Measurements from ENCODE around the gene SETD1B. TPM values are rescaled to one million over a fixed set of nuclear protein-coding genes. Genes with fewer than 3 reads are reported as not detected.

SETD1B gene
- total RNA-seq, 1 experiment from 2014 or later = 40.4 TPM

DNA sequence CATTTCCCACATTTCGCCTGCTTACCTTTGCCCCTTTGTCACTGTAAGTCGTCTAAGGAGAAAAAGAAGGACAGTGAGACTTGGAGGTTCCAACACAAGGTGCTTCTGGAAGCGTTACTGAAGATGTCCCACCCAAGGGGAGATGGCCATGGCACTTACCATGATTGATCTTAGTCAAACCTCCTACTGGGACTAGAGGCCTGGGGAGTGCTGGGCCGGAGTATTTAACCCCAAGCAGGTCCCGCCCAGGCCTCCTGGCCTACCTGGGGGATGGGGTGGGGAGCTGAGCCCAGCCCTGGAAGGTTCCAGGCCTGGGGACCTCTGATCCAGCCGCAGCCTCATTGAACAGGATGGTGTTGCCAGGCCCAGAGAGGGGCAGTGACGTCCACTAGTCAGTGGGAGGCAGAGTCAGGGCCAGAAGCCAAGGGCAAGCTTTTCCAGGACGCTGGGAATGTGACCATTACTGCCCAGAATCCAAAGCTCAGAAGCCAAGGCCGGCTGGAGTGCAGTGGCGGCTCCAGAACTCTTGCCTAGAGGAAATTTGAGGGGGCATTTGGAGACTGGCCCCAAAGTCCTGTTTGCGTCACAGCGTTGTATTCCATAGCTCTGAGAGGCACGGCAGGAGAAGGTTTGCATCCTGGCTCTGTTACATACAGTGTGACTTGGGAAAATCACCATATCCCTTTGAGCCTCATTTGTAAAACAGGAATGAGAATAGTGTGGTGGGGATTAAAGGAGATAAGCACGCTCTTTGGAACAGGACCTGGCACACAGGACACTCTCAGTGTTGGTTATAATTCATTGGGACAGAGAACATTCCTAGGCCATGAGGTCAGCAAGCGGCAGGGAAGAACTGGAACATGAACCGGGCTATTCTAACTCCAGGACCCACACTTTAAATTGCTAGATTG is 55.1 kb downstream of the SETD1B start, which contains the start of gene HPD:
HPD (minus strand) TSS at position 198 of the 911 bp plus-strand sequence; CDS start at position 162, 36 bp downstream.
- no peaks in the 10 kb centered on the region for H3K9me3 ChIP-seq (ENCODE audit: control insufficient read depth, low read depth, low read length)
- no peak within 1 kb of the TSS for H2AFZ ChIP-seq (ENCODE audit: low read length)
- no peak within 1 kb of the TSS for H3T11ph ChIP-seq (ENCODE audit: low read length)
- Mint-ChIP-seq H3K27me3 (ENCODE audit: low read depth) (no peaks in the 10 kb centered on the region; the same call in 1 of the 2 replicates), H3K4me1 (peaks cover 14 to 28% of the 10 kb centered on the region in 2 experiments), H3K4me3 (no peak within 1 kb of the TSS; a peak in 1 of 5 replicates), H3K9me3 (no peaks in the 10 kb centered on the region), H3K27ac (peak within 1 kb of the TSS; percentile 48 to 92 (median 88); a peak in 5 of 7 replicates), H3K36me3 (ENCODE audit: insufficient read depth in 1 of 3, low read depth in 3 of 3) (no peaks in the 10 kb centered on the region)
- no peak within 1 kb of the TSS for H2BK20ac ChIP-seq (ENCODE audit: low read depth, low read length, poor library complexity, severe bottlenecking)
- peak within 1 kb of the TSS; percentile 2; the same call in 1 of the 2 replicates for H3K14ac ChIP-seq (ENCODE audit: insufficient read depth, low read length)
- peaks cover 4% of the 10 kb centered on the region; the same call in 1 of the 2 replicates for H3K4me1 ChIP-seq (ENCODE audit: insufficient read depth, low read length)
- H3K23ac ChIP-seq (ENCODE audit: insufficient read length, low read depth, low read length) = no peak within 1 kb of the TSS
- no peak within 1 kb of the TSS for H3K4ac ChIP-seq (ENCODE audit: low read depth, low read length)
- H2BK5ac ChIP-seq (ENCODE audit: insufficient read length, low read length) = no peak within 1 kb of the TSS
- no peak for TF ChIP-seq CTCF (conservative IDR thresholded peaks at IDR 0.05)
- no peak within 1 kb of the TSS for H3K4me2 ChIP-seq (ENCODE audit: insufficient read depth, insufficient read length, low read length)
- H3K79me1 ChIP-seq (ENCODE audit: insufficient read depth, low read depth, low read length, poor library complexity, severe bottlenecking) = no peaks in the 10 kb centered on the region
- no peak within 1 kb of the TSS for H2AK5ac ChIP-seq (ENCODE audit: insufficient read length, low read length)
- H4K20me1 ChIP-seq (ENCODE audit: control insufficient read depth, insufficient read depth, insufficient read length) = no peaks in the 10 kb centered on the region
- no peaks in the 10 kb centered on the region for H3K79me2 ChIP-seq (ENCODE audit: insufficient read depth, low read length)
- 0 out of 2 replicates have a peak within 1 kb of the TSS, but pooled peaks have one; percentile 3 for H2BK15ac ChIP-seq (ENCODE audit: low read depth, low read length)
- H3K18ac ChIP-seq (ENCODE audit: insufficient read length, low read depth, low read length) = peak within 1 kb of the TSS; percentile 5
- no peaks in the 10 kb centered on the region for H3K23me2 ChIP-seq (ENCODE audit: insufficient read length, low read depth, low read length, poor library complexity, severe bottlenecking)
- H2BK12ac ChIP-seq (ENCODE audit: insufficient read length, low read depth, low read length) = no peak within 1 kb of the TSS
- no peak within 1 kb of the TSS for H3K9ac ChIP-seq (ENCODE audit: extremely low read depth, insufficient read length, low read length)
- peak within 1 kb of the TSS; percentile 92 for H4K5ac ChIP-seq (ENCODE audit: insufficient read length, low read depth, low read length)
- peak; percentile 46 for DNase-seq
- peak within 1 kb of the TSS; percentile 11 for H3K56ac ChIP-seq (ENCODE audit: insufficient read length, low read depth, low read length)
- no peaks in the 10 kb centered on the region for H3K27me3 ChIP-seq (ENCODE audit: insufficient read depth, low read length)
- WGBS (ENCODE audit: extremely low coverage, insufficient read length, low lambda C conversion rate) = no CpG with 5 or more reads among the region's 16 CpGs
- no peak within 1 kb of the TSS for H4K91ac ChIP-seq (ENCODE audit: insufficient read length, low read depth, low read length)
- no peak within 1 kb of the TSS for H2BK120ac ChIP-seq (ENCODE audit: low read depth, low read length, poor library complexity, severe bottlenecking)
- H4K8ac ChIP-seq (replicated peaks; ENCODE audit: insufficient read length, low read depth, low read length) = no peak within 1 kb of the TSS
- no peak within 1 kb of the TSS for H3K27ac ChIP-seq (ENCODE audit: insufficient read length, low read depth, low read length)

All from H9 (cell line).